GM12892 (cell line): Measurements from ENCODE around the gene PLXNB2.

ENCODE experiments used
- POLR2A ChIP-seq: IDR thresholded peaks from 2 replicates; pipeline ENCODE4 v1.6.1; 2011; ENCODE audit warnings: low read depth, low read length, control low read depth
- TAF1 ChIP-seq: IDR thresholded peaks from 2 replicates; pipeline ENCODE4 v1.6.1; 2011; ENCODE audit warnings: low read depth, mild to moderate bottlenecking, control low read depth, low read length, borderline replicate concordance

DNA sequence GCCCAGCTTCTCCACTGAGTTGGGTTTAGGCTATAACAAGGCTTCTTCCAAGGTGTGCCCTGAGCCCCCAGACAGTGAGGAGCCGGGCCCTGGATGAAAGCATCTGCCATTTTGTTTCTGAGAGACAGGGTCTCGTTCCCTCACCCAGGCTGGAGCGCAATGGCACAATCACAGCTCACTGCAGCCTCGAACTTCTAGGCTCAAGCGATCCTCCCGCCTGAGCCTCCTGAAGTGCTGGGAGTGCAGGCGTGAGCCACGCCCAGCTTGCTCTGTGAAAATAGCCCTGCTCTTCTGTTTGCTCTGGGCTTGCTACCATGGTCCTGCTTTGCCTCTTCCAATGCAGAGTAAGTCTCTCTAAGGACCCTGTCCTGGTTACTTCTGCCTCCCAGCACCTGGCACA, 12.7 kb upstream of the PLXNB2 start:
- no peak for TF ChIP-seq POLR2A
- TF ChIP-seq TAF1 = no peak
